Peyer's patch (tissue), 4 donors: ENCODE measurements around the gene SP6. TPM values are rescaled to one million over a fixed set of nuclear protein-coding genes. Genes with fewer than 3 reads are reported as not detected.

Experiments
- DNase-seq, 3 donors: peaks; one replicate each; pipeline ENCODE4 v3.0.0-alpha.2; 2017 to 2019
- H3K27ac ChIP-seq, 4 donors: fragments of 200-600 bp; sonication (generic); one replicate each; pipeline ENCODE4 v1.5.1; 2016 to 2019
- H3K27me3 ChIP-seq, 2 donors: fragments of 200-600 bp; sonication (generic); one replicate each; pipeline ENCODE4 v1.5.1; 2019
- H3K36me3 ChIP-seq, 3 donors: fragments of 200-600 bp; sonication (generic); one replicate each; pipeline ENCODE4 v1.5.1; 2016 to 2019
- H3K4me1 ChIP-seq, 4 donors: fragments of 200-600 bp; sonication (generic); one replicate each; pipeline ENCODE4 v1.5.1; 2016 to 2019
- H3K4me3 ChIP-seq, 4 donors: fragments of 200-600 bp; sonication (generic); 1 replicate in 3 of 4; 2 replicates in 1 of 4; pipeline ENCODE4 v1.5.1; 2016 to 2019; ENCODE audit warnings: mild to moderate bottlenecking in 1 of 4
- H3K9me3 ChIP-seq, 4 donors: fragments of 200-600 bp; sonication (generic); one replicate each; pipeline ENCODE4 v1.5.1; 2016 to 2019; ENCODE audit warnings: mild to moderate bottlenecking in 1 of 4
- POLR2A ChIP-seq, 2 donors: fragments of 450-650 bp; IDR thresholded peaks; one replicate each; pipeline ENCODE4 v1.5.1; 2017; ENCODE audit warnings: antibody characterized with exemption in 2 of 2, mild to moderate bottlenecking in 2 of 2, moderate library complexity in 2 of 2
- total RNA-seq, 4 donors: library from RNA; depleted of rRNA; stranded (reverse); fragments of >200 nt; gene quantifications; one replicate each; pipeline ENCODE4 v1.1.0, GENCODE V29; 2016
- TF ChIP-seq, protein P1 (sequence below), 6 experiments: fragments of 450-650 bp in 4 of 6; fragments of 200-600 bp in 2 of 6; sonication (generic) in 1 of 6; IDR thresholded peaks; one replicate each; pipeline ENCODE4 v1.5.1; 2017 to 2019; ENCODE audit warnings: antibody characterized with exemption in 6 of 6, mild to moderate bottlenecking in 3 of 6, moderate library complexity in 1 of 6

The SP6 gene
- total RNA-seq, 4 donors from 2014 or later, result 3.3 to 27.0 (median 16.6) TPM

DNA sequence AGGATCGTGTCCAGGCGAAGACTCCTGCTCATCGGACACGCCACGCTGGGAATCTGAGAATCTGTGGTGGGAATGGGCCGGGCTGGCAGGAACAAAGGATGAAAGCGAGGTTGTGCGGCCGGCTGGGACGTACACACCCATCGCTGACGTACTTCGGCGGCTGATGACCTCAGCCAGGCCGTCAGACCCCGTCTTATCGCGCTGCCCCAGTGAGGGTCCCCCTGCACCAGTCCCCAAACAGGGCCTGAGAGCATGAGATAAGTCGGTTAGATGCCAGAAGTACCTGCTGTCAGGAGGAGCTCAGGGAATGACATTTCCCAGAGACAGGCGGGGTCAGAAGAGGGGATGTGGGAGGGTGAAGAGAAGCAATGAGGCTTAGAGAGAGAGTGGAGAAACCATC lies 16.0 kb upstream of the SP6 start:
- Histone ChIP-seq H3K4me1 (peaks cover 0 to 11% (median 0%) of the 10 kb centered on the region in 4 donors), H3K27me3 (no peaks in the 10 kb centered on the region), H3K36me3 (no peaks in the 10 kb centered on the region), H3K9me3 (no peaks in the 10 kb centered on the region), H3K4me3 (no peak overlapping the region), H3K27ac (no peak overlapping the region)
- DNase-seq, result no peak
- TF ChIP-seq, protein P1, sequence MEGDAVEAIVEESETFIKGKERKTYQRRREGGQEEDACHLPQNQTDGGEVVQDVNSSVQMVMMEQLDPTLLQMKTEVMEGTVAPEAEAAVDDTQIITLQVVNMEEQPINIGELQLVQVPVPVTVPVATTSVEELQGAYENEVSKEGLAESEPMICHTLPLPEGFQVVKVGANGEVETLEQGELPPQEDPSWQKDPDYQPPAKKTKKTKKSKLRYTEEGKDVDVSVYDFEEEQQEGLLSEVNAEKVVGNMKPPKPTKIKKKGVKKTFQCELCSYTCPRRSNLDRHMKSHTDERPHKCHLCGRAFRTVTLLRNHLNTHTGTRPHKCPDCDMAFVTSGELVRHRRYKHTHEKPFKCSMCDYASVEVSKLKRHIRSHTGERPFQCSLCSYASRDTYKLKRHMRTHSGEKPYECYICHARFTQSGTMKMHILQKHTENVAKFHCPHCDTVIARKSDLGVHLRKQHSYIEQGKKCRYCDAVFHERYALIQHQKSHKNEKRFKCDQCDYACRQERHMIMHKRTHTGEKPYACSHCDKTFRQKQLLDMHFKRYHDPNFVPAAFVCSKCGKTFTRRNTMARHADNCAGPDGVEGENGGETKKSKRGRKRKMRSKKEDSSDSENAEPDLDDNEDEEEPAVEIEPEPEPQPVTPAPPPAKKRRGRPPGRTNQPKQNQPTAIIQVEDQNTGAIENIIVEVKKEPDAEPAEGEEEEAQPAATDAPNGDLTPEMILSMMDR (IDR thresholded peaks at IDR 0.05), result no peak
- no peak for TF ChIP-seq POLR2A (IDR thresholded peaks at IDR 0.05)

DNA sequence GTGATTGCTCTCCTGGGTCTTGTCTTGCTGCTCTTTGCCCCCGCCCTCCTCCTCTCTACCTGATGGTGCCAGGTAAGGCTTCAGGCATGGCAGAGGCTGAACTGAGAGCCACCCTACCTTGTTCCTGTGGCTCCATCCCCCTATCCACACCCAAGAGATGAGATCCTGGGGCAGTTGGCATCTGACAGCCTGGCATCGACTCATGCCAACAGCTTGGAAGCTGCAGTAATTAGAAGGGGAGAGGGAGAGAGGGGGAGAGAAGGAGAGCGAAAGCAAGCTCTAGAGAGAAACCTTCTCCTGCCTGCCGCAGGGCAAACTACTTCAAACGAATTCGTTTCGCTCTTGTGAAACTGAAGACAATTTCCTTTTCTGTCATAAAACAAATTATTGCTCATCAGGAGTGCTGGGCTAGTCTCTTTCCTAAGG lies 13.8 kb upstream of the SP6 start:
- no peaks in the 10 kb centered on the region for H3K27me3 ChIP-seq

DNA sequence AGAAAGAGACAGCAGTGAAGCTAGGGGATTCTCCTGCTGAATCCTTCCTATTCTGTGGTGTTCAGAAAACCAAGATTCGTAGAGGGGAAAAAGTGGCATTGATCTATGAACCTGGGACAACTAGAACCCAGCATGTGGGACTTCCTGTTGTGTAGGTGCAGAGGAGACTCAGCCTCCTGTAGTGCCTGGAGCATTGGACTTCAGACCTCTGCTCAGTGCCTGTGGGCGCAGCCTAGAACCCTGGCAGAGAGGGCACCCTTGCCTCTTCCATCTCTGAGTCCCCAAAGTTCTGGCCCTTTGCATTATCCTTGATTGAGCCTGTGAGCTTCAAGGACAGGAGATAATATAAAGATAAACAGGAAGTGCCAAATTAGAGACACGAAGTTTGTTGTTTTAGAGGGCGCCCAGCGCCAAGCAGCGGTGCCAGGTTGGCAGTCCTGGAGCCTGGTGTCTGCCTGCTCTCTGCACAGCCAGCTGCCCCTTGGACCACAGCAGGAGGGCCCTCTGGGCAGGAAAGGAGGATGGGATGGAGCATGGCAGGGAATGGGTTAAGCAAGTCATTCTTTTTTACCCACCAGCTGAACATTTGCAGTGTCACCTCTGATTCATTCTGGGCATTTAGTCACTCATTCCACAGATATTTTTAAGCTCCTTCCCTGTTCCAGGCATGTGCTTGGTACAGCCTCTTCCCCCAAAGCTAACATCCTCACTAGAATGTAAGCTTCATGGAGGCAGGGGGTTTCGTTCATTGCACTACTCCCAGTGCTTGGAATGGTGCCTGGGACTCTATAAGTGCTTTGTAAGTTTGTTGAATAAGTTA lies 11.9 kb upstream of the SP6 start:
- Histone ChIP-seq H3K4me1 (peaks cover 0 to 11% (median 0%) of the 10 kb centered on the region in 4 donors), H3K36me3 (no peaks in the 10 kb centered on the region), H3K9me3 (no peaks in the 10 kb centered on the region), H3K27ac (peak overlapping the region in 2 of 4 donors; percentile 39 to 74), H3K27me3 (no peaks in the 10 kb centered on the region), H3K4me3 (no peak overlapping the region)
- peak in 1 of 3 donors; percentile 66 for DNase-seq
- peak in 1 of 2 donors; percentile 10 for TF ChIP-seq POLR2A (IDR thresholded peaks at IDR 0.05)
- TF ChIP-seq, protein P1 (IDR thresholded peaks at IDR 0.05), result no peak

More for the DNA sequence above, 13.8 kb upstream of the SP6 start:
- Histone ChIP-seq H3K4me3 (no peak overlapping the region), H3K4me1 (peaks cover 0 to 11% (median 0%) of the 10 kb centered on the region in 4 donors), H3K36me3 (no peaks in the 10 kb centered on the region), H3K9me3 (no peaks in the 10 kb centered on the region), H3K27ac (peak overlapping the region in 1 of 4 donors; percentile 58)
- no peak for DNase-seq
- TF ChIP-seq POLR2A (IDR thresholded peaks at IDR 0.05), result no peak
- TF ChIP-seq, protein P1 (IDR thresholded peaks at IDR 0.05), result no peak

DNA sequence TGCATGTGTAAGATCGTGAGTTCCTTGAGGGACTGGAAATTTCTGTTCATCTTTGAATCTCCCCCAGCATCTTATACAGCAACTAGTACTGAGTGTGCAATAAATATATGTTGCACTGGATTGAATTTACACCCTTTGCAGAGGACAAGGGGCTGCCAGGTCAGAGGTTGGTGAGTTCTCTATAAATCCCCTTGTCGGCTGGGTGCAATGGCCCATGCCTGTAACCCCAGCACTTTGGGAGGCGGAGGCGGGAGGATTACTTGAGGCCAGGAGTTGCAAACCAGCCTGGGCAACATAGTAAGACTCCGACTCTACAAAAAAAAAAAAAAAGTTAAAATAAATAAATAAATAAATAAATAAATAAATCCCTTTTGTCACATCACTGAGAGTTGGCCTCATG lies 9.4 kb upstream of the SP6 start:
- TF ChIP-seq POLR2A (IDR thresholded peaks at IDR 0.05), result no peak
- TF ChIP-seq, protein P1 (IDR thresholded peaks at IDR 0.05), result no peak
- Histone ChIP-seq H3K9me3 (no peaks in the 10 kb centered on the region), H3K36me3 (no peaks in the 10 kb centered on the region), H3K27ac (no peak overlapping the region), H3K27me3 (no peaks in the 10 kb centered on the region), H3K4me3 (no peak overlapping the region), H3K4me1 (peaks cover 0 to 11% (median 0%) of the 10 kb centered on the region in 4 donors)
- no peak for DNase-seq

DNA sequence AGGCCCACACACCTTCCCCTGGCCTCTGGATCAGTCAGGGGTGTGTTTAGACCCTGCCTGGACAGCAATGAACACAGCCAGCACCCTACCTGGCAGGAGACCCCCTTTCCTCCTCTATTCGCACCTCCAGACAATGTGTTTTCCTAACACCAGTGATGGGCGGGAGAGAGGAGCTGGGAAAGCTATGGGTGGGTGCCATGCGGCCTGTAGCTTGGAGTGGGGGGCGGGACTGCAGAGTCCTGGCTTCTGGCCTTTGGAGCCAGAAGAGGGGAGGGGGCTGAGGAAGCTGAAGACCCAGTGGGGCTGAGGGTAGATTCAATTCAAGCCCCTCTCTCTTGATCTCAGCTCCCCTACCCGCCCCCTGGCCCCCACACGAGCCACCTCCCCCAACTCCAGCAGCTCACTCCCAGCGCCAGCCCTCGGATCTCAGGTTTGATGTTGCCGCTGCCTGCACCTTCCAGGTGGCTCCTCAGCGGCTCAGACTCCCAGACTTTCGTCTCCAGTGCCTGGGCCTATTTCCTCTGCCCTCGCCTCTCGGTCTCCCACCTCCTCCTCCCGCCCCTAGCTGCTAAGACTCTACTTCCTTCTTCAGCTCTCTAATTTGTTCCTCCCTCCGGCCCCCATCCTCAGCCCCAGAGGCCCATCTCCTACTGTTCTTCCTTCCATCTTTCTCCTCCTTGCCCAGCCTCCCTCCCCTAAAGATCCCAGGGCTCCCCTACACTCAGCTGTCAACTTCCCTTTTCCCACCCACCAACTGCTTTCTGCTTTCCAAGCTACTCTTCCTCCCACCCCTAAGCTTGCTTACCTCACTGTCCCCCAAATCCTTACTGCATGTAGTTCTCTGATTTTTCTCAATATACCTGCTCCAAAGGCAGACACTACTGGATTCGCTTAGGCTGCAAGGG lies 6.8 kb upstream of the SP6 start:
- TF ChIP-seq, protein P1 (IDR thresholded peaks at IDR 0.05), result no peak
- no peak for TF ChIP-seq POLR2A (IDR thresholded peaks at IDR 0.05)

More for the DNA sequence above, 6.8 kb upstream of the SP6 start:
- Histone ChIP-seq H3K4me3 (no peak overlapping the region), H3K27me3 (no peaks in the 10 kb centered on the region), H3K36me3 (no peaks in the 10 kb centered on the region), H3K4me1 (no peaks in the 10 kb centered on the region), H3K27ac (no peak overlapping the region), H3K9me3 (no peaks in the 10 kb centered on the region)
- DNase-seq, result no peak
